LNCAP (cell line): ENCODE results near the gene MTOR.

Source experiments
- CTCF ChIP-seq: fragments of 450-650 bp; IDR thresholded peaks from 2 replicates; pipeline ENCODE4 v1.5.1; 2017; ENCODE audit warnings: mild to moderate bottlenecking

The MTOR gene

GRCh38 chr1:11144570-11145256, 117.6 kb downstream of the MTOR start:
- TF ChIP-seq CTCF = no peak

DNA sequence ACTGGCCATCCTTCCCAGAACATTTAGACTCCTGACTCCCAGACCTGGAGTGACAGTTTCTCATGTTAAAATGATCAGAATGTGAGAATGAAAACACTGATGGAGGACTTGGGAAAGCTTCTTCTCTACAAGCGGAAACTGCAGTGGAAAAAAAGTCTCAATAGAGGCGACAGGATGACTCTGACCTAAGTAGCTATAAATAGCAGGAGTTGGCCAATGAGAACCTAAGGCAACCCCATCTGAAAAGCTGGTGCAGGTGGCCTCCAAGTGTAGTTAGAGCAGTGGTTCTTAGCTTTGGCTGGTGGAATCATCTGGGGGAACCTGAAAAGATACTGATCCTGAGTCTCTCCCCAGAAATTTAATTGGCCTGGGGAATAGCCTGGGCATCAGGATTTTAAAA, 118.4 kb downstream of the MTOR start:
- TF ChIP-seq CTCF = no peak

- TF ChIP-seq CTCF = no peak
Measured at GRCh38 chr1:11143401-11143800, 119.0 kb downstream of the MTOR start.

GRCh38 chr1:11142618-11143391, 119.5 kb downstream of the MTOR start:
- TF ChIP-seq CTCF = no peak

GRCh38 chr1:11138952-11139351, 123.4 kb downstream of the MTOR start:
- no peak for TF ChIP-seq CTCF

DNA sequence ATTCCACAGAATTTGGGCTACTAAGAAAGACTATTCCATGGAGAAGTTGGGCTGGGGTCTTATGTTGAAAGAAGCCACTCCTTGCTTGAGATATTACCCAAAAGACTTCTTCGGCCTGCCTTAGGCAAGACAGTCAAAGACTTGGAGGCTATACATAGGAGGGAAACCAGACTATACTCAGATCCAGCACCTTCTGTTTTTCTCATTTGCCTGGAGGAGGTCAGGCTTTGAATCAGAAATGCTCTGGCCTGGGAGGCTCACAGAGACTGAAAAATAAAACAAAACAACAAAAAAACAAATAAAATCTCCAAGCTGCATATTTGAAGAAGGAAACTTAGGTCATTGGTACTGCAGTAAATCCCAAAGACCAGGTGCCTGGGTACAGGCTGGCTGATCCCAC, 124.3 kb downstream of the MTOR start:
- TF ChIP-seq CTCF = no peak

DNA sequence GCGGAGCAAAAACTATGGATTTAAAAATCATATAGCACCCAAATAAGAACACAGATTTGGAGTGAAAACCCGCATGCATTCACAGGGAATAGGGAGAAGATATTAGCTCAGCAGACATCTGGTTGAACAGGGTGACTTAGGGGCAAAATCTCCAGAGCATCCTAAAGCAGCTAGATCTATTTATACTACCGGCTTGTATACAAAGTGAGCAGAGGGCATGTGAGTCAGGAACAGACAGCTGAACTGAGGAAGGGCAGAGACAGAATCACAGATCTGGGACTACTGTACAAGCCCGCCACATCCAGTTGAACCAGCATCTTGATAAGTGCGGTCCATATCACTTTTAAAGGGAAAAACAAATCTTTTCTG, 127.5 kb downstream of the MTOR start:
- no peak for TF ChIP-seq CTCF
